ENCODE data around the gene COL6A3. TPM values are rescaled to one million over a fixed set of nuclear protein-coding genes. Genes with fewer than 3 reads are reported as not detected.

COL6A3 gene
- total RNA-seq, 1 donor from 2014 or later: 156 TPM

DNA sequence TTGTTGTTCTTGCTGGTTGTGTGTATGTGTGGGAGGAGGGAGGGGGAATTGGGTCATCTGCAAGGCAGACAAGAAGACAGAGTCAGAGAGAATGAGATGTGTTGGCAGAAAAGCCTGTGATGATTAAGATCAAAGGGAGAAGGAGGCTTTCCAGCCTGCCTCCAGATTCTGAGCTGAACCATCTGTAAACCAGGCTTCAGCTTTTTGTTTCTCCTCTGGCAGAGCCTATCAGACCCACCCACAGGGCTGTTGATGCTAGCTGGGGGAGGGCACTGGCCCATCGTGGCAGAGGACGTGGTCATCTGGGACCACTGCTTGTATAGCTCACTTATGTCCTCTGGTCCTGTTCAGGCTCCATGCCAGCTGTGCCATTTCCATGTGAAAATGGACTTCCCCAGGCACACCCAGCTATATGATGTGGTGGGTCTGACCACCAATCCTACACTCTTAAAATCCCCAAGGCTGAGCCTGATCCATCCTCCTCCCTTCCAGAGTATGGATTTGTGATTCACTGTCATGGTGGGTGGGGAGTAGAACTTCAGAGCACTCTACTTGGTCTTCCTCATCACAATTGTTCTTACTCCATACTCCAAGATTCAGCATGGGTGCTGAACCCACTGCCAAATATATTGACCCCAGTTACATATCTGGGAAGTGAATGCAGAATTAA, 27.8 kb upstream of the COL6A3 start:
- peaks cover 4 to 12% of the 10 kb centered on the region in 2 donors for H3K4me1 ChIP-seq
- H3K36me3 ChIP-seq: no peaks in the 10 kb centered on the region
- no peak for TF ChIP-seq CTCF (IDR thresholded peaks at IDR 0.05)
- intact Hi-C loops (cut with DNase I): no loop called here
- no peak overlapping the region for H3K27ac ChIP-seq
- no peaks in the 10 kb centered on the region for H3K27me3 ChIP-seq
- DNase-seq (ENCODE audit: low spot score in 2 of 2): no peak
- H3K4me3 ChIP-seq: no peak overlapping the region
- H3K9me3 ChIP-seq: no peaks in the 10 kb centered on the region

DNA sequence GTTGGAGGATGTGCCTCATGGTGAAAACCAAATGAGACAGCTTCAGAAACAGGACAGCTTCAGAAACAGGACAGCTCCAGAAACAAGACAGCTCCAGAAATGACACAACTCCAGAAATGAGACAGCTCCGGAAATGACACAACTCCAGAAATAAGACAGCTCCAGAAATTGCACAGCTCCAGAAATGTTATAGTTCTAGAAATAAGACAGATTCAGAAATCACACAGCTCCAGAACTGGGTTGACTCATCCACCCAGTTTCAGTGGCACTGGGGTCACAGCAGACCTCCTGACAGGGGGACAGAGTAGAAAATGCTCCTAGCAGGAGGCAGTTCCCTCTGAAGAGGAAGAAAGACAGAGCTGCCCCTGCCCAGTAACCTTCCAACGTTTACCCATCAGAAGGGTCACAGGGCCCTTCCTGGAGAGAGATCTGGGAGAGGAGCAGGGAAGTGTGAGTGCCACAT, 26.9 kb upstream of the COL6A3 start:
- intact Hi-C loops (cut with DNase I): no loop called here

DNA sequence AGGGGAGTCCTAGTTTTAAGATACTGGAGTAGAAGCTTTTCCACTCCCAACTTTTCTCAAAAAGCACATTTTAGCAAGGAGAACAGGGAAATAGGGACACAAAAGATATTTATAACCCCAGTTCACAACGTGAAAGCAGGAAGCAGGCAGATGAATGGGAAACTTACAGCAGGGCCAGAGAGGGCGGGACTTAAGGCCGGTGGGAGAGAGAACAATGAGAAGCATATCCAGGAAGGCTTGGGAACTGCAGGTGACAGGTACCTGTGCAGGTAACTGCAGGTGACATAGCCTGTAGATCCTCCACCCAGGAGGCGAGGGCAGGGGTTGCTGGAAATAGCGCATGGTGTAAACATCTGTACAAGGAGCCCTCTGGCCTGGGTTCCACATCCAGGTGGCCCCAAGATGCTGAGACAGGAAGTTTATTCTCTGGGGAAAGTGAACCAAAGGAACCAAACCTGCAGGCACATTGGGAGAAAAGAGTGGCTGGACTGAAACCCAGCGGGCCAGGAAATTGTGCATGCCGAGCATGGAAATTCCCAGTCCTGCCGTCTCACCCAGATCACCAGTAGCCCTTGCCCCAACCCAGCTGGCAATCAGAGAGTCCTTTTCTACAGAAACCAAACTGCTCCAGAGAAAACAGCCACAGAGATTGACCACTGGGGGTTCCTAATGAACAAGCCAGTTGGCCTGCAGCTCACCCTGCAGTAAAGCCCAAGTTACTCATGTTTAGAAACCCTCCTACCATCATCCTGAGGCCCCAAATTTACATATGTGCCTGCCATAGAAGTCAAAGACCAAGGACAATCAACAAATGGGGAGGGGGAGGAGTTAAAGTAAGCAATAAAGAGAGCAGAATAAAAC, 24.3 kb upstream of the COL6A3 start:
- no peak for TF ChIP-seq CTCF (IDR thresholded peaks at IDR 0.05)
- Histone ChIP-seq H3K4me1 (peaks cover 11 to 33% of the 10 kb centered on the region in 2 donors), H3K27me3 (no peaks in the 10 kb centered on the region), H3K4me3 (no peak overlapping the region), H3K36me3 (no peaks in the 10 kb centered on the region), H3K9me3 (no peaks in the 10 kb centered on the region), H3K27ac (peak overlapping the region; percentile 41 to 78)
- intact Hi-C loops (cut with DNase I): no loop called here
- DNase-seq (ENCODE audit: low spot score in 2 of 2): peak in 1 of 2 donors; percentile 52

More for the DNA sequence above, 26.9 kb upstream of the COL6A3 start:
- Histone ChIP-seq H3K36me3 (no peaks in the 10 kb centered on the region), H3K27me3 (no peaks in the 10 kb centered on the region), H3K4me3 (no peak overlapping the region), H3K27ac (no peak overlapping the region), H3K9me3 (no peaks in the 10 kb centered on the region), H3K4me1 (peaks cover 8 to 19% of the 10 kb centered on the region in 2 donors)
- no peak for DNase-seq (ENCODE audit: low spot score in 2 of 2)
- no peak for TF ChIP-seq CTCF (IDR thresholded peaks at IDR 0.05)

- Histone ChIP-seq H3K4me3 (no peak overlapping the region), H3K27ac (peak overlapping the region; percentile 41 to 78), H3K36me3 (no peaks in the 10 kb centered on the region), H3K9me3 (no peaks in the 10 kb centered on the region), H3K4me1 (peaks cover 11 to 33% of the 10 kb centered on the region in 2 donors), H3K27me3 (no peaks in the 10 kb centered on the region)
- TF ChIP-seq CTCF (IDR thresholded peaks at IDR 0.05): no peak
- no peak for DNase-seq (ENCODE audit: low spot score in 2 of 2)
- intact Hi-C loops (cut with DNase I): loop anchor here (2.0 kb wide), 1 partner anchor 19 kb away; no protein-coding TSS in a partner anchor
These were observed 23.6 kb upstream of the COL6A3 start for GRCh38 chr2:237437566-237437965.

DNA sequence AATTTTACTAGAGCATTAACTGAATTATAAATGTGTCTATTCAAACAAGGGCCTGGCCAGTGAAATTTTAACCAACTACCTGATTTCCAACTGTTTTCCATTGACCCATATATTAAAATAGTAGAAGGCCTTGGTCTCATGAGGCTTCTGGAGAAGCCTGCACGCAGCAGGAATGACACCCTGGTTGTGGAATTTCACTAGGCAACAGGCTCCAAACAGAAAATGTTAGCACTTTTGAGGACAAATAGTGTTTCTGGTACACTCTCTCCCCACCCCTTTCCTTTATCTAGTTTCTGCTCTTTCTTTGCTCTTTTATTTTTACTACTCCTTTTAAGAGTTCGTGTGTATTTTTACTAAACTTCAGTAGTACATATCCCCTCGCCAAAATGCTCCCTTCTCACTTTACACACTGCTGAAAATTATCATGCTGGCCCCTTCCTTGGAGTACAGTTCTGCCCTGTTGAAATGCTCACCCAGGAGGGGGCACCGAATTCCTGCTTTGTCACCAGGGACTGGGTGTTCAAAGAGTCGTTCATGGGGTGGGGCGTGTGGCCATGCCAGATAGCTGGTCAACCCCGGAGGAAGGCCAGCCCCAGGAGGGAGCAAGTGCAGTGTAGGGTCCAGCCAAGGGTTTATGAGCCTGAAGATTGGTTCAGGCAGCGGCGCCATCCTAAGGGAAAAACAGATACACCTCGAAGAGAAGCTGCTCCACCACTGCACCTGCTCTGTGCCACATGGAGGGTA, 22.1 kb upstream of the COL6A3 start:
- peak overlapping the region; percentile 78 to 85 for H3K27ac ChIP-seq
- peak in 1 of 2 donors; percentile 87 for DNase-seq (ENCODE audit: low spot score in 2 of 2)
- peaks cover 11 to 33% of the 10 kb centered on the region in 2 donors for H3K4me1 ChIP-seq
- intact Hi-C loops (cut with DNase I): loop anchor here (2.0 kb wide), 1 partner anchor 21 kb away; no protein-coding TSS in a partner anchor
- TF ChIP-seq CTCF (IDR thresholded peaks at IDR 0.05): no peak
- no peak overlapping the region for H3K4me3 ChIP-seq
- no peaks in the 10 kb centered on the region for H3K36me3 ChIP-seq
- H3K9me3 ChIP-seq: no peaks in the 10 kb centered on the region
- no peaks in the 10 kb centered on the region for H3K27me3 ChIP-seq
